HFFc6 (cell line): ENCODE measurements around the gene IFTAP. TPM values are rescaled to one million over a fixed set of nuclear protein-coding genes. Genes with fewer than 3 reads are reported as not detected.
A peak's percentile ranks its signal among the peaks of the same experiment; 100 is the strongest.

Source experiments
- DNase-seq: peaks from one replicate; pipeline ENCODE4 v3.0.0-alpha.2; 2018
- H3K27ac Mint-ChIP-seq: 2 replicates; pipeline ENCODE4 v1.8.0; 2020; ENCODE audit warnings: mild to moderate bottlenecking, mixed read lengths
- H3K27me3 Mint-ChIP-seq: 2 replicates; pipeline ENCODE4 v1.8.0; 2021; ENCODE audit warnings: mild to moderate bottlenecking, moderate library complexity, mixed read lengths; ENCODE audit not compliant: insufficient read depth
- H3K36me3 Mint-ChIP-seq: 2 replicates; pipeline ENCODE4 v1.8.0; 2021; ENCODE audit warnings: low read depth, mixed read lengths
- H3K4me1 Mint-ChIP-seq: 2 replicates; pipeline ENCODE4 v1.8.0; 2020; ENCODE audit warnings: low read depth, mixed read lengths
- H3K4me3 Mint-ChIP-seq: 2 replicates; pipeline ENCODE4 v1.8.0; 2020; ENCODE audit warnings: mild to moderate bottlenecking, moderate library complexity, mixed read lengths
- H3K9me3 Mint-ChIP-seq: 2 replicates; pipeline ENCODE4 v1.8.0; 2020; ENCODE audit warnings: mild to moderate bottlenecking, mixed read lengths
- total RNA-seq, 6 experiments: library from RNA; stranded (reverse); fragmentation: NEBNext Ultra II Directional; extraction: Animal tissue kit (Norgen Biotek cat#: 25700); gene quantifications; 2 replicates in 1 of 6; 3 replicates in 5 of 6; pipeline ENCODE4 v1.2.3, GENCODE V29; 2021
- TF ChIP-seq, protein P1 (sequence below): fragments of 200-600 bp; sonication (generic); IDR thresholded peaks from 2 replicates; pipeline ENCODE4 v1.5.0; 2021; ENCODE audit warnings: antibody characterized with exemption, mild to moderate bottlenecking

IFTAP gene
- total RNA-seq, 6 experiments from 2014 or later = 14.3 to 22.2 (median 18.4) TPM

GRCh38 chr11:36620246-36620645 lies 25.9 kb downstream of the IFTAP start:
- DNase-seq = no peak
- no peaks in the 10 kb centered on the region for H3K36me3 Mint-ChIP-seq
- H3K27me3 Mint-ChIP-seq = no peaks in the 10 kb centered on the region
- H3K27ac Mint-ChIP-seq = no peak overlapping the region
- H3K9me3 Mint-ChIP-seq = no peaks in the 10 kb centered on the region
- 0 out of 2 replicates have a peak, but pooled peaks cover 6% of the 10 kb centered on the region for H3K4me1 Mint-ChIP-seq
- TF ChIP-seq, protein P1, sequence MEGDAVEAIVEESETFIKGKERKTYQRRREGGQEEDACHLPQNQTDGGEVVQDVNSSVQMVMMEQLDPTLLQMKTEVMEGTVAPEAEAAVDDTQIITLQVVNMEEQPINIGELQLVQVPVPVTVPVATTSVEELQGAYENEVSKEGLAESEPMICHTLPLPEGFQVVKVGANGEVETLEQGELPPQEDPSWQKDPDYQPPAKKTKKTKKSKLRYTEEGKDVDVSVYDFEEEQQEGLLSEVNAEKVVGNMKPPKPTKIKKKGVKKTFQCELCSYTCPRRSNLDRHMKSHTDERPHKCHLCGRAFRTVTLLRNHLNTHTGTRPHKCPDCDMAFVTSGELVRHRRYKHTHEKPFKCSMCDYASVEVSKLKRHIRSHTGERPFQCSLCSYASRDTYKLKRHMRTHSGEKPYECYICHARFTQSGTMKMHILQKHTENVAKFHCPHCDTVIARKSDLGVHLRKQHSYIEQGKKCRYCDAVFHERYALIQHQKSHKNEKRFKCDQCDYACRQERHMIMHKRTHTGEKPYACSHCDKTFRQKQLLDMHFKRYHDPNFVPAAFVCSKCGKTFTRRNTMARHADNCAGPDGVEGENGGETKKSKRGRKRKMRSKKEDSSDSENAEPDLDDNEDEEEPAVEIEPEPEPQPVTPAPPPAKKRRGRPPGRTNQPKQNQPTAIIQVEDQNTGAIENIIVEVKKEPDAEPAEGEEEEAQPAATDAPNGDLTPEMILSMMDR = no peak
- no peak overlapping the region for H3K4me3 Mint-ChIP-seq

DNA sequence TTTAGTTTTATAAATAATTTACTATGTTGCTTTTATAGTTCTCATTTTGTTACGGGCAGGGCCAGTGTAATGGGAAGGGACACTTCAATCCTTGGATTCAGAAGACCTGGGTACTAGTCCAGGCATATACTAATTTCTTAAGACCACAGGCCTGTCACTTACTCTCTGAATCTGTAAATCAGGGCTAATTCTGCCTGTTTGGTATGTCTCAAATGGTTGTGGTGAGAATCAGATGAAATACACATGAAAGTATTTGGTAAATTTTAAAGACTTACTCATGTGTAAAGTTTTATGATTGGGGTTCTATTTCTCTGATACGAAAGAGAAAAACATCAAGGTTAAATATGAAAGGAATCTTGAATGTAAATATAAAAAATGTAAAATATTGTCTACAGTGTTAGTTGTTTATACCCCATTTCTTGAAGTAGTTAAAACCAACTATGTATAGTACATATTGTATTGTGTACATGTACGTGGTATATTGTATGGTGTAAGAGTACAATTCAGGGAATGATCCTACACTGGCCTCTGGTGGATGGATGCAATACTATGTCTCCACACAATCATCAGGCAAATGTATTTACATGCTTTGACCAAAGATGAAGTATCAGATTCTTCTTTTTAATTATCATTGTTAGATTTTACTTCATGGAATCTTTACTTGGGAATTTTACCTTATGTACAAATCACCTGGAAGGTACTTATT lies 28.3 kb downstream of the IFTAP start:
- TF ChIP-seq, protein P1 = peak; percentile 73
- Mint-ChIP-seq H3K4me1 (0 out of 2 replicates have a peak, but pooled peaks cover 6% of the 10 kb centered on the region), H3K4me3 (no peak overlapping the region), H3K27me3 (no peaks in the 10 kb centered on the region), H3K27ac (no peak overlapping the region), H3K36me3 (no peaks in the 10 kb centered on the region), H3K9me3 (no peaks in the 10 kb centered on the region)
- DNase-seq = peak; percentile 13

DNA sequence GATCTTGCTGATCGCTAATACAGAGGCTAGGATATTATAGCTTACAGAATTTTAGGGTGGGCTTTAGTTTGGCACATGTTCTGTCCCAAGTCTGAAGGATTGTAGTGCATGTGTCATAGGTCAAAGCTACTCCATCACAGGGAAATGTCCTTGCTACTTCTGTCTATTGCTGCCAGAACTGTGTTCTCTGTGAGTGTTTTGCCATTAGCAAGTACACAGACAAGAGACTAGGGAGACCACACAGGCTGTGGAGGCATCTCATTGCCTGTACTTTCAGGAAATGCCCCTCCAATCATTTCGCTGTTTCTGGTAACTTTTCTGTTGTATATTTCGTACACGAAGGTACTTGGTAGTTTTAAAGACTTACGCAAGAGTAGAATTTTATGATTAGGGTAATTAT lies 29.2 kb downstream of the IFTAP start:
- no peaks in the 10 kb centered on the region for H3K9me3 Mint-ChIP-seq
- H3K4me3 Mint-ChIP-seq = no peak overlapping the region
- TF ChIP-seq, protein P1 = no peak
- H3K36me3 Mint-ChIP-seq = no peaks in the 10 kb centered on the region
- H3K4me1 Mint-ChIP-seq = 0 out of 2 replicates have a peak, but pooled peaks cover 6% of the 10 kb centered on the region
- no peaks in the 10 kb centered on the region for H3K27me3 Mint-ChIP-seq
- no peak for DNase-seq
- H3K27ac Mint-ChIP-seq = no peak overlapping the region

DNA sequence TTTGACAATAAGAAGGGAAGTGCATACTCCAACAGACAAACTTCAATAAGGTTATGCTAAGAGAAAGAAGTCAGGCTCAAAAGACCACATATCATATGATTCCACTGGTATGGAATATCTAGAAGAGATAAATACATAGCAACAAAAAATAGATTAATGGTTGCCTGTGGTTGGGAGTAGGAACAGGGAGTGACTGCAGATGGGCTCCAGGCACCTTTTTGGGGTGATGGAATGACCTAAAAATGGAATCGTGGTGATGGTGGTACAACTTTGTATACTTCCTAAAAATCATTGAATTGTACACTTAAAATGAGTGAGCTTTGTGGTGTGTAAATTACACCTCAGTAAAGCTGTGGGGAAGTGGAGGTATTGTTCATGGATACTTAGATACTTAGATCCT lies 32.7 kb downstream of the IFTAP start:
- Mint-ChIP-seq H3K9me3 (no peaks in the 10 kb centered on the region), H3K4me1 (no peaks in the 10 kb centered on the region; the same call in 1 of the 2 replicates), H3K4me3 (no peak overlapping the region), H3K36me3 (no peaks in the 10 kb centered on the region), H3K27me3 (no peaks in the 10 kb centered on the region; the same call in 1 of the 2 replicates), H3K27ac (no peak overlapping the region)
- DNase-seq = no peak
- TF ChIP-seq, protein P1 = no peak

DNA sequence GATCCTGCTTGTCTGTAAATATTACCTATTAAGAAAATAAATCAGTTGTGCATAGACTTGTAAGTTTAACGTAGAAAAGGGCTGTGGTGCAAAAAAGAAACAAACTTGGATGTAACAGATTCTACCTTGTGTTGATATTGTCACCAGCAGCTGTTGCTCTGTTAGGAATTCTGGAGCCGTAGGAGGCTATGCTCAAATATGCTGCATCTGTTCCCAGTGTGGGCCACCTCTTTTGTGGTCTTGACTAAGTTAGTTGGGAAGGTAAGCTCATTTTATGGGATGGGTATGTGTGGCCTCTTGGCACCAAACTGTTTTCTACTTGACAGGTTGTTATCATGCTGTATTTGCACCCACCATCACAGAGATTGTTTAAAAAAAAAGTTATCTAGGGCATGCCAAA lies 33.2 kb downstream of the IFTAP start:
- H3K4me1 Mint-ChIP-seq = no peaks in the 10 kb centered on the region; the same call in 1 of the 2 replicates
- H3K4me3 Mint-ChIP-seq = no peak overlapping the region
- no peaks in the 10 kb centered on the region for H3K36me3 Mint-ChIP-seq
- no peak overlapping the region for H3K27ac Mint-ChIP-seq
- no peaks in the 10 kb centered on the region; the same call in 1 of the 2 replicates for H3K27me3 Mint-ChIP-seq
- DNase-seq = no peak
- H3K9me3 Mint-ChIP-seq = no peaks in the 10 kb centered on the region
- TF ChIP-seq, protein P1 = no peak
